Thoracic aorta (tissue), 2 donors: ENCODE results near the gene BPGM. TPM values are rescaled to one million over a fixed set of nuclear protein-coding genes. Genes with fewer than 3 reads are reported as not detected.

ENCODE experiments used
- ATAC-seq: fragments of 150-250 bp; one replicate; pipeline ENCODE4 v1.8.0; 2017; ENCODE audit warnings: low read depth; ENCODE audit not compliant: insufficient number of reproducible peaks, low FRiP score
- DNase-seq: peaks from one replicate; pipeline ENCODE4 v3.0.0-alpha.2; 2020; ENCODE audit warnings: low spot score
- H3K27ac ChIP-seq, 2 donors: fragments of 200-600 bp; sonication (generic); 1 replicate in 1 of 2; 2 replicates in 1 of 2; pipeline ENCODE4 v1.5.1; 2016; ENCODE audit warnings: mild to moderate bottlenecking in 2 of 2, moderate library complexity in 2 of 2
- H3K27me3 ChIP-seq: fragments of 200-600 bp; sonication (generic); replicated peaks from 2 replicates; pipeline ENCODE4 v1.6.0; 2016; ENCODE audit warnings: mild to moderate bottlenecking; ENCODE audit not compliant: insufficient read depth
- H3K36me3 ChIP-seq: fragments of 200-600 bp; sonication (generic); one replicate; pipeline ENCODE4 v1.5.1; 2016
- H3K4me1 ChIP-seq, 2 donors: fragments of 200-600 bp; sonication (generic); 1 replicate in 1 of 2; 2 replicates in 1 of 2; pipeline versions ENCODE4 v1.5.1 to v1.6.0; 2016; ENCODE audit warnings: low read depth in 2 of 2, mild to moderate bottlenecking in 1 of 2; ENCODE audit not compliant: control insufficient read depth in 1 of 2
- H3K4me3 ChIP-seq: fragments of 200-600 bp; sonication (generic); 2 replicates; pipeline ENCODE4 v1.5.1; 2016; ENCODE audit warnings: mild to moderate bottlenecking
- H3K9me3 ChIP-seq: fragments of 200-600 bp; sonication (generic); 2 replicates; pipeline ENCODE4 v1.5.1; 2016
- CTCF ChIP-seq: fragments of 200-600 bp; sonication (generic); IDR thresholded peaks from one replicate; pipeline ENCODE4 v1.5.1; 2019; ENCODE audit warnings: antibody characterized with exemption
- total RNA-seq, 2 donors: library from RNA; depleted of rRNA; stranded (reverse); fragments of >200 nt; gene quantifications; one replicate each; pipeline versions ENCODE4 v1.1.0 to v1.2.3, GENCODE V29; 2016

BPGM gene
- total RNA-seq, 2 donors from 2014 or later, result 20.0 to 22.3 TPM

GRCh38 chr7:134690614-134691504 is 44.2 kb downstream of the BPGM start:
- ATAC-seq, result no peak
- H3K4me1 ChIP-seq, result peaks cover 35 to 75% of the 10 kb centered on the region in 2 donors
- H3K27ac ChIP-seq, result peak overlapping the region; percentile 84 to 95
- H3K27me3 ChIP-seq, result no peaks in the 10 kb centered on the region
- TF ChIP-seq CTCF, result no peak
- no peaks in the 10 kb centered on the region for H3K36me3 ChIP-seq
- no peaks in the 10 kb centered on the region for H3K9me3 ChIP-seq
- DNase-seq, result no peak
- peak overlapping the region; percentile 66 for H3K4me3 ChIP-seq

- Histone ChIP-seq H3K36me3 (no peaks in the 10 kb centered on the region), H3K4me3 (peak overlapping the region; percentile 39), H3K27me3 (no peaks in the 10 kb centered on the region), H3K9me3 (no peaks in the 10 kb centered on the region), H3K27ac (peak overlapping the region; percentile 84 to 95), H3K4me1 (peaks cover 35 to 77% of the 10 kb centered on the region in 2 donors)
- ATAC-seq (no peak), DNase-seq (no peak)
- TF ChIP-seq CTCF, result no peak
These were observed 45.1 kb downstream of the BPGM start for GRCh38 chr7:134691546-134692343.

GRCh38 chr7:134692344-134692705 is 45.7 kb downstream of the BPGM start:
- ATAC-seq, result no peak
- peak overlapping the region; percentile 84 to 95 for H3K27ac ChIP-seq
- no peak for DNase-seq

GRCh38 chr7:134693256-134693655 is 46.6 kb downstream of the BPGM start:
- Histone ChIP-seq H3K36me3 (no peaks in the 10 kb centered on the region), H3K4me3 (no peak overlapping the region), H3K9me3 (no peaks in the 10 kb centered on the region), H3K27ac (peak overlapping the region; percentile 84 to 95), H3K4me1 (peaks cover 35 to 68% of the 10 kb centered on the region in 2 donors), H3K27me3 (no peaks in the 10 kb centered on the region)
- peak; percentile 84 for DNase-seq
- TF ChIP-seq CTCF, result no peak
- peak; percentile 70 for ATAC-seq

More at GRCh38 chr7:134692344-134692705, 45.7 kb downstream of the BPGM start:
- no peak for TF ChIP-seq CTCF
- Histone ChIP-seq H3K4me3 (peak overlapping the region; percentile 39), H3K4me1 (peaks cover 35 to 73% of the 10 kb centered on the region in 2 donors), H3K36me3 (no peaks in the 10 kb centered on the region), H3K27me3 (no peaks in the 10 kb centered on the region), H3K9me3 (no peaks in the 10 kb centered on the region)

- DNase-seq (no peak), ATAC-seq (no peak)
- Histone ChIP-seq H3K4me3 (no peak overlapping the region), H3K9me3 (no peaks in the 10 kb centered on the region), H3K27ac (peak overlapping the region; percentile 84 to 95), H3K4me1 (peaks cover 35 to 63% of the 10 kb centered on the region in 2 donors), H3K27me3 (no peaks in the 10 kb centered on the region), H3K36me3 (no peaks in the 10 kb centered on the region)
- TF ChIP-seq CTCF, result peak; percentile 22
These were observed 47.6 kb downstream of the BPGM start for GRCh38 chr7:134694299-134694698.
